PC-3 (cell line): ENCODE results near the gene VASH2.

ENCODE experiments used
- CTCF ChIP-seq: fragments of 300-600 bp; sonication (generic); conservative IDR thresholded peaks from 2 replicates; pipeline ENCODE4 v1.5.1; 2017; ENCODE audit warnings: antibody characterized with exemption, low read depth, mild to moderate bottlenecking, low read length
- EZH2 ChIP-seq: fragments of 300-600 bp; sonication (generic); IDR thresholded peaks from one replicate; pipeline ENCODE4 v1.6.1; 2017; ENCODE audit warnings: antibody characterized with exemption, mild to moderate bottlenecking, low read length; ENCODE audit not compliant: unreplicated experiment
- EZH2phosphoT487 ChIP-seq: fragments of 300-600 bp; sonication (generic); IDR thresholded peaks from 2 replicates; pipeline ENCODE4 v1.6.1; 2018; ENCODE audit warnings: mild to moderate bottlenecking, antibody characterized with exemption, low read length, borderline replicate concordance

- TF ChIP-seq EZH2: no peak
- no peak for TF ChIP-seq CTCF
- no peak for TF ChIP-seq EZH2phosphoT487
These were observed 19.2 kb upstream of the VASH2 start for GRCh38 chr1:212930986-212931678.
